Stimulated activated CD8-positive, alpha-beta memory T cell treated with anti-CD3 and anti-CD28 coated beads, Interleukin-15, amount 100 ng/mL, for 24 hours (primary cell): ENCODE results near the gene PRKCZ.

ENCODE experiments used
- DNase-seq: peaks from one replicate; pipeline ENCODE4 v3.0.0-alpha.2; 2020; ENCODE audit warnings: low read depth

The PRKCZ gene

GRCh38 chr1:2194898-2195673 lies 144.9 kb downstream of the PRKCZ start:
- DNase-seq: peak; percentile 61

GRCh38 chr1:2195785-2196184 lies 145.6 kb downstream of the PRKCZ start:
- DNase-seq: no peak

- no peak for DNase-seq
These were observed 146.9 kb downstream of the PRKCZ start for GRCh38 chr1:2196901-2197638.

GRCh38 chr1:2197707-2198165 lies 147.5 kb downstream of the PRKCZ start:
- DNase-seq: no peak

- DNase-seq: no peak
These were observed 148.4 kb downstream of the PRKCZ start for GRCh38 chr1:2198571-2198970.

GRCh38 chr1:2199042-2199810 lies 149.0 kb downstream of the PRKCZ start:
- peak; percentile 50 for DNase-seq

GRCh38 chr1:2200308-2200943 lies 150.2 kb downstream of the PRKCZ start:
- no peak for DNase-seq

GRCh38 chr1:2201062-2201461 lies 150.9 kb downstream of the PRKCZ start:
- DNase-seq: no peak

GRCh38 chr1:2202008-2202575 lies 151.9 kb downstream of the PRKCZ start:
- DNase-seq: no peak

- no peak for DNase-seq
These were observed 152.8 kb downstream of the PRKCZ start for GRCh38 chr1:2202843-2203601.

GRCh38 chr1:2203671-2204414 lies 153.6 kb downstream of the PRKCZ start:
- DNase-seq: no peak

GRCh38 chr1:2204415-2205190 lies 154.4 kb downstream of the PRKCZ start:
- DNase-seq: no peak

GRCh38 chr1:2205191-2205952 lies 155.2 kb downstream of the PRKCZ start:
- DNase-seq: peak; percentile 79

GRCh38 chr1:2206813-2207487 lies 156.7 kb downstream of the PRKCZ start:
- DNase-seq: no peak

- no peak for DNase-seq
These were observed 158.4 kb downstream of the PRKCZ start for GRCh38 chr1:2208309-2209239.

GRCh38 chr1:2209400-2210083 lies 159.3 kb downstream of the PRKCZ start:
- DNase-seq: no peak
